Retinal pigment epithelial cell (primary cell): ENCODE results near the gene IGFBP5.

ENCODE experiments used
- DNase-seq: peaks from one replicate; pipeline ENCODE4 v3.0.0-alpha.2; 2010; ENCODE audit warnings: low read depth
- H3K4me3 ChIP-seq: 2 replicates; pipeline ENCODE4 v1.5.1; 2011; ENCODE audit warnings: mild to moderate bottlenecking, low read length, control low read depth, moderate library complexity
- CTCF ChIP-seq: conservative IDR thresholded peaks from 2 replicates; pipeline ENCODE4 v1.5.1; 2011; ENCODE audit warnings: low read depth, low read length, control low read depth, inconsistent platforms

Gene IGFBP5

DNA sequence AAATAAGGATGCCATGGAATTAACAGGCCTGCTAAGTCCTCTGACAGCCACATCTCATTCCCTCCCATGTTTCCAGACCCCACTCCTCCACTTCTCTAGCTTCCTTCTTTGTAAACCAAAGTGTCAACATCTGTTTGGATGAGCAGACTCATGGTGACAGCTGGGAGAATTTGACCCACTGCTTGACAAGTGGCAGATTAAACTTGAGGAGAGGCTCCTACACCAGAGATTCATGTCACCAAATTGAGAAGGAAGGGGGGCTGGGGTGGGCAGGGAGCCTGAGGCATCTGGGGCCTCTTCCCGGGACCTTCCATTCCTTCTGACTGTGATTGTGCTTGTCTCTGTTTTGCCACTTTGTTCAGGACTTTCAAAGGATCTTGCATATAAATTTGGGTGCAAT is 41.0 kb upstream of the IGFBP5 start:
- H3K4me3 ChIP-seq, result no peak overlapping the region
- no peak for TF ChIP-seq CTCF
- DNase-seq, result no peak

DNA sequence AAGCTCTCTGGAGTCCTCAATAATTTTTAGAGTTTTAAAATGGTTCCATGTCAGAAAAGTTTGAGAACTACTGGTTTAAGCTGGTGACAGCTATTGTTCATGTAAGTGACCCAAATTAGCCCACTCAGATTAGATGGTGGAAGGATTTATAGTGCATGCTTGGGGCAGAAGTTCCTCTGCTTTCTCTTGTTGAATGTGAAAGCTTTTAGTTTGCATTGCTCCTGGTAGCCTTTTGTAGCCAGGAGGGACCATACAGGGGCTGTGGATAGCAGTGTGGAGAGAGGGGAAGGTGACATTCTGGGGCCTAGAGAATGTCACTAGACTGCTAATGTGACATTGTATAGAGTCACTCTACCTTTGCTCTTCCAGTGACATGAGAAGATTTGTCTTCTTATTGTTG is 40.3 kb upstream of the IGFBP5 start:
- DNase-seq, result no peak
- TF ChIP-seq CTCF, result no peak
- H3K4me3 ChIP-seq, result no peak overlapping the region

- DNase-seq, result no peak
- H3K4me3 ChIP-seq, result no peak overlapping the region
- TF ChIP-seq CTCF, result no peak
Observed at GRCh38 chr2:216735086-216735485, 39.7 kb upstream of the IGFBP5 start.

DNA sequence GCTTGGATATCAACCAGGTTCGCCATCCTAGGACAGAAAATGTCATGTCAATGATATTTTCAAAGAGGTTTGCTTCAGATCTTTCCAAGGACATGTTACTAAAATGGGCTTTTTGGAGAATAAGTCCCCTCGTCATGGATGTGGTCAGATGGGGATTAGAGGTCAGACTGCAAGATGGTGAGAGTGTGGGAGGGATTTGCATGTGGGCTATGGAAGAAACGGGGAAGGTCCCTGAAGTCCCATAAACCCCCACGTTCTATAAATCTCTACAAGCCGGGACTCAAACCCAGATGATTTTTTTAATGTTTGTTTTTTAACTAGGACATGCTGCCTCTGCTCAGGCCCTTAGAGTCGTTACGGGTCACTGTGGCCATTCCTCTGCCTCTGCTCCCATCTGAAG is 37.7 kb upstream of the IGFBP5 start:
- no peak overlapping the region for H3K4me3 ChIP-seq
- no peak for DNase-seq
- TF ChIP-seq CTCF, result no peak

DNA sequence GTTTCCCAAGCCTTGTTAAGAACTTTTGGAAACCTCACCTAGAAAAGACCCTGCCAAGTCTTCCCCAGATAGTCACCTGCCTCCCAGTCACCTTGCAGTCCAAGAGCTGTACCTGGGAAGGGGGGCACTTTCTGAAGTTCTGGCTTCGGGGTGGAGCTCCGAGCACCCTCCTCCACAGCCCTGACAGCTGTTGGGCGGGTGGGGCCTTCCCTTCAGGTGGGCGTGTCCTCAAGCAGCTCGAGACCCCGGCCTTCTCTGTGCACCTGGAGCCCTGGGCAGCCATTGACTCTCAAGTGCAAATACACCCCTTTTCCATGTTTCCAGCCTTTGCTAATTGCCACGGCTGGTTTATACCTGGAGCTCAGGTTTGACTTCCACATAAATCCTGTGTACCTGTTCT is 37.0 kb upstream of the IGFBP5 start:
- no peak overlapping the region for H3K4me3 ChIP-seq
- TF ChIP-seq CTCF, result no peak
- no peak for DNase-seq

DNA sequence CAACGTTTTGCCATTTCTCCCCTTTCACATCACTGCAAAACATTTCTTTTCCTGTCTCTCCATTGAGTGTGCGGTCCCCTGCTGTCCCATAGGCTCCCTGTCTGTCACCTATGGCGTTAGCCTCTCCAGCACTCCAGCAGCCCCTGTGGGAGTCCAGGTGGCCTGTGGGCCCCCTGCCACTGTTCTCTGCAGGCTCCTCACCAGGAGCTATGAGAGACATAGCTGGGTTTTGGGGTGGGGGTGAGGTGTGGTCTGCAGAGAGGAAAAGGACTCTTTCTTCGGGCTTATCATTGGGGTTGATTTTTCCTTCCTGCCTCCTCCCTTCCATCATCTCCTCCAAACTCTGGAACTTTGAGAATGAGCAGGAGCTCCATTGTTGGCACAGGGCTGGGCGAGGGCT is 36.1 kb upstream of the IGFBP5 start:
- no peak for DNase-seq
- no peak overlapping the region for H3K4me3 ChIP-seq
- TF ChIP-seq CTCF, result no peak

DNA sequence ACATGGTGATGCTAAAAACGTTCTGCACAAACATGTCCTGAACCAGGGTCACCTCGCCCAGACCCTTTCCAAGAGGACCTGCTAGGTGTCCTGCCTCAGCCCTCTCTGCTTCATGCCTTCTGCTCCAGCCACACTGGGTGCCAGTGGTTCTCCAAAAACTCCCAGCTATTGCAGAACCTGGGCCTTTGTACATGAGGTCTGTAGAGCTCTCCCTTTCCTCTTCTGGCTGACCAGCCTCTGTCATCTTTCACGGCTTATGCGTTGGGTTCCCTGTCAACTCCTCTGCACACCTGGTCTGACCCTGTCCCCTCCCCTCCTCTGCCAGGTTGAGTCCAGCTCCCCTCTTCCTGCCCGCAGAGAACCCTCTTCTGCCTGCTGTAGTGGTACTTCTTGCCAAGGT is 35.5 kb upstream of the IGFBP5 start:
- DNase-seq, result no peak
- no peak overlapping the region for H3K4me3 ChIP-seq
- no peak for TF ChIP-seq CTCF
